Midbrain (tissue), 1 donor: ENCODE data around the gene PACSIN3.
"Not testable (repeated sequence)": the region's sequence is repeated elsewhere in the genome, so short reads cannot be mapped to it uniquely, and the experiment has no call there.

Experiments used
- DNase-seq: peaks from one replicate; lab custom pipeline; 2025; lab: John Stamatoyannopoulos, UW

The PACSIN3 gene

DNA sequence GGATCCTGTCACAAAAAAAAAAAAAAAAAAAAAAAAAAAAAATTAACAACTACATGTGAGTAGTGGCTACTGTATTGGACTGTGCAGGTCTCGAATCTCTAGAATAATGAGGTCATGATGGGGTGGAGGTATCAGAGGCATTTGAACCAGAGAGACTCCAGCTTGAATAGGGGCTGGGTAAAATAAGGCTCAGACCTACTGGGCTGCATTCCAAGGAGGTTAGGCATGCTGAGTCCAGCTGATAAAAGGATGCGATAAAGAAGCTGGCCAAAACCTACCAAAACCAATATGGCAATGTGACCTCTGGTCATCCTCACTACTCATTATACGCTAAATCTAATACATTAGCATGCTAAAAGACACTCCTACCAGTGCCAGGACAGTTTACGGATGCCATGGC is 5.9 kb upstream of the PACSIN3 start:
- no peak for DNase-seq

DNA sequence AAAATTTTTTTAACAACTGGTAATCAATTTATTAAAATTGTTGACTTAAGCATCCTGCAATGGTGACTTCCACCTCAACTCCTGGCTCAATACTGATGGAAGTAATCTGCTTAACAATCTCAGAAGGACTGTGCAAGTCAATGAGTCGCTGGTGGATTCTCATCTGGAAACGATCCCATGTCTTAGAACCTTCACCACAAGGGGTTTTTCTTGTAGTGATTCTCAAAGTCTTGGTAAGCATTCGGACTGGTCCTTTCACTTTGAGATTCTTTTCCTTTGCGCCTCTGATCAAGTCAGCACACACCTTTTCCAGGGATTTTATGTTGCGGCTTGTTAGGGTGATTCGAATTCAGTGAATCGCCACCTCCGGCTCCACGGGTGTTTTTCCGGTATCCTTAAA is 4.9 kb upstream of the PACSIN3 start:
- not testable (repeated sequence) for DNase-seq

DNA sequence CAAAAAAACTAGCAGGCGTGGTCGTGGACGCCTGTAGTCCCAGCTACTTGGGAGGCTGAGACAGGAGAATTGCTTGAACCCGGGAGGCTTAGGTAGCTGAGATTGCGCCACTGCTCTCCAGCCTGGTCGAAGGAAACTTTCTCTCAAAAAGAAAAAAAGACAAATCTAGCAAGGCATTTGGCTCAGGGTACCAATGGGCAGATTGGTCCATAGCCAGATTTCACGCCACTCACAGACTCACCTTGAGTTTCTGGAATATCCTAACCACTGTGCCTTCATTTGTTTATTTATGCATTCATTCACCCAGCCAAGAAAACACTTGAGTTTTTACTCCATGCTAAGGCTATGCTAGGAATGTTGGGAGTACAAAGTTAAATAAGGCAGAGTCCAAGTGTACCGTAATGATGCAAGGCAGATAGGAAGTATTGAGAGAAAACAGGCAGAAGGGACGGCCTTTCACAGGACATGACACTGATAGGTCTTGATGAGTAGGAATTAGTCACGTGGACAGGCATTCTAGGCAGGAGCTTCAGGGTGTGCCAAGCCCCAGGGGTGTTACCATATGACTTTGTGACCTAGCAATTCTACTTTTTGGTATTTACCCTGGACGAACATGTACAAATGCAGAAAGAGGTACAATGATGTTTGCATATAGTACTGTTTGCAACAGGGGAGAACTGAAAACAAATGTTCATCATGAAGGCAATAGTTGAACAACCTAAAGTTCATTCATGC is 3.0 kb upstream of the PACSIN3 start:
- DNase-seq = no peak

DNA sequence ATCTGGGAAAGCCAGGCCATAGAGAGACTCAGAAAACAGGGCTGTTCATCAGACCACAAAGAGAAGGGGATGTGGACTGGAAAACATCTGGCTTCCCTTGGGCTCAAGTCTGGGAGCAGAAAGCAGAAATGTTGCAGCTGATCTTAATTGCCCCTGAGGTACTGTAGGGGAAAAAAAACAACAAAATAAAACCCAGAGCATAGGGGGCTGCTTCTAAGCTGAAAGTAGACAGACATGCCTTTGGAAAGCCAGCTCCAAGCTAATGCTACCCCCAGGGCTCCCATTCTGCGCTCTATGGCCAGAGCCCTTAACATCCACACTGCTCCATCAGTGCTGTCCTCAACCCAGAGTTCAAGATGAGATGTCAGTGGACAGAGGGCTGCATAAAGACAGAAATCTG is 2.0 kb upstream of the PACSIN3 start:
- DNase-seq = no peak

DNA sequence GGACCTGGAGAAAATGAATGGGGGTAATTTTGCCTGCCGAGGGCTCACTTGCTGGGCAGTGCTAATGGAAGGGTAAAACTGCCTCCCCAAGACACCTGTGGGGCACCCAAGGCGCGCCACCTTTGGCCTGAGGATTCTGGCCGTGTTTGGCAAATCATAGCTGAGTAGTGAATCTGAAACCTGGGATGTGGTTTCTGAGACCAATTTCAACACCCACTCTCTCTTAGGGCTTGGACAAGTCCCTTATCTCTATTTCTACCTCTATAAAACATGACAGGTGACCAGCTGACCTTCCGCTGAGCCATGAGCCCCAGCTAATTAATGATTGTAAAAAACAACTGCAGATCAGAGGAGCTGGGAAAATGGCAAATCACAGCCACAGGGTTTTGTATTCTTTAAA is 1.5 kb upstream of the PACSIN3 start:
- no peak for DNase-seq

GRCh38 chr11:47186700-47187695 is 764 bp upstream of the PACSIN3 start:
- DNase-seq = peak; percentile 26

DNA sequence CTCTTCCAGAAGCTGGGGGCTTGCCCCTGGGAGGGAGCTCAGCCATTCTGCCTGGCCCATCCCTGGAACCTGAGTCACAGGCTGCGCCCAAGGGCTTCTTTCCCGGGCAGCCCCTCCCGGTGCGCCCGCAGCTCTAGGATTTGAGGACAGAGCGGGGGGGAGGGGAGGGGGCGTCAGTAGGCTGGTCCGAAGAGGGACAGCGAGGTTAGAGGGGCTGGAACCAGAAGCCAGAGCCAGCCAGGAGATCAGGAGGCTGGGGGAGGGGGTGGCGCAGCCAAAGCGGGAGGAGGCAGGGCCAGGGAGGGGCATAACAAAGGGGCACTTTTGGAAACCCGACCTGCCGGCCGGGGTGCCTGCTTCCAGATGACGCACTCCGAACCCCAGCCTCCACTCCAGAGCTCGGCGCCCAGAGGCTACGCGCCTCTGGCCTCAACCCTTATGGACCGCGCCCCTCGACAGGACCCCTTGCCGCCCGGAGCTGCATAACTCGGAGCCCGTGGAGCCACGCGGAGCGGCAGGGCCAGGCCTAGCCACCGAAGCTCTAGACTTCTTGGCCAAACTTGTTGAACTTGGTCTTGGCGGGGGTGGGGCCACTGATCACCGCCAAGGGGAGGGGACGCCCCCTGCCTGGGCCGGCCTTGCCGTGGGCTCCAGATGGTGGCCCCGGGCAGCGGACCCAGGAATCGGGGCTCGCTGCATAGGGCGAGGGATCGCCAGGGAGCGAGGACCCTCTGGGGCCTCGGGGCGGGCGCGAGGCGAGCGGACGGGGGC is 744 bp downstream of the PACSIN3 start:
- peak; percentile 59 for DNase-seq

DNA sequence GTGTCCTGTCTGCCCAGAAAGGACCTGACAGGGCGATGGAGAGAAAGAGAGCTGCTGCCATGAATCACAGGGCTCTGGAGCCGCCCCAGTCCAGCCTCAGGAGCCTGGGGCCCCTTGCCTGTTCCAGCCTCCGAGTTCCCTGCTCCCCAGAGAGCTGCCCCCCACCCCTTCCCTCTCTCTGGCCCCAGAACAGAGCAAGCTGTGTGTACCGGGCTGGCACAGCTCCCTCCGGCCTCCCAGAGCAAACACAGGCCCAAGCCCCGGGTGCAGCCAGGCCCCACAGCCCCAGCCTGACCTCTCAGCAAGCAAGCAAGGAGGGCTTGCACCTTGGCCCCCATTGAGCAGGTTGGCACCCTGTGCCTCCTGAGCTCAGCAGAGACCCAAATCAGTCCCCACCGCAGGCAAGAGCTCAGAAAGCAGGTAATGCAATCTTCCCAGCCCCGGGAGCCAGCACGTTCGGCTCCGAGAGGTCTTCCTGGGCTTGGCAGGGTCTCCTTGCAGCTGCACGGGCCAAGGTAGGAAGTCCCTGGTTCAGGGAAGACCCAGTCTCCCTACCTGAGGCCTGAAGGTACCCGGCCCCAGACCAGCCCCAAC is 1.4 kb downstream of the PACSIN3 start:
- peak; percentile 86 for DNase-seq

- DNase-seq = no peak
Measured at GRCh38 chr11:47183969-47184368, 2.3 kb downstream of the PACSIN3 start.

DNA sequence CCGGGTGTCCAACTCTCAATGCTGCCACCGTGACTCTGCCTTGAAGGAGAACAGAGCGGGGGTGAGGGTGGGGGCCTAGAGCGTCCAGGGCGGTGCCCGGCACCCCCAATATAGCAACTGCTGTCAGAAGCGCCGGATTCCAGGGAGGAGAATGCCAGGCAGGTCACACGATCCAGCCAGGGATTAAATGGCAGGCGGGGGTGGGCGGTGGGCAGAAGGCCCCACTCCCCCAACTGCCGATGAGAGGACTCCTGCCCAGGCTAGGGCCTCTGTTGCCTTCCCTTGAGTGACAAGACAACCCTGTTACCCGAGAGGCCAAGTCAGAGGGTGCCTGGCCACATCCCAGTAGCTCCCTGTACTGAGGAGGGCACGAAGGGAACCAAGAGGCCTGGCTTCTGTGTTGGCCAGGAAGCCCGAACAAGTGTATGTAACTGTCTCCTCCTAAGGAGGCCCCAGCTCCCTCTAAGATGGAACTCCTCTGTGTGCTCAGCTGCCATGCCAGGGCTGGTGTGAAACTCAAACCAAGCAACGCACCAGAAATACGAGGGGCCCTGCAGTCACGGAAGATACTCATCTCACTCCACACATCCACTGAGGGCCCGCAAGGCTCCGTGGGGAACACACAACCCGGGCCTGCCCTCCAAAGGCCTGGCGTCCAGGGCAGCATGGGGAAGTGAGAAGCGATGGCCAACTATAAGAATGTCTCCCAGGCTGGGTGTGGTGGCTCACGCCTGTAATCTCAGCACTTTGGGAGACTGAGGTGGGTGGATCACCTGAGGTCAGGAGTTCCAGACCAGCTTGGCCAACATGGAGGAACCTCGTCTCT is 3.0 kb downstream of the PACSIN3 start:
- no peak for DNase-seq

DNA sequence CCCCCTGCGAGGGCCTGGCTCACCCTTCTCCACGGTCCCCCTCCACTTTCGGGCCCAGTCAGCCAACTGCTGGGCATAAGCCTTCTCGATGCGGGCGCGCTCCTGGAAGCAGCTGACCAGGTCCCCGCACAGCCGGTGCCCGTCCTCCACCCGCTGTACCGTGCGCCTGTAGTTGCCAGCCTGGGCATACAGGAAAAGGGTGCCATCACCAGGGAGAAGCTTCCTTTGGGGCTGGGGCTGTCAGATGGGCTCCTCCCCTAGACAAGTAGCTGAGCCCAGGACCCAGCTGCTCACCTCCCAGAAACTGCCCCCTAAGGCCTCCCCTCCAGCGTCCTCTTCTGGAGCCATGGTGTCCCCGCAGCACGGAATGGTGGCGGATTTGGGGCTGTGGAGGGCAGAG is 3.9 kb downstream of the PACSIN3 start:
- no peak for DNase-seq

DNA sequence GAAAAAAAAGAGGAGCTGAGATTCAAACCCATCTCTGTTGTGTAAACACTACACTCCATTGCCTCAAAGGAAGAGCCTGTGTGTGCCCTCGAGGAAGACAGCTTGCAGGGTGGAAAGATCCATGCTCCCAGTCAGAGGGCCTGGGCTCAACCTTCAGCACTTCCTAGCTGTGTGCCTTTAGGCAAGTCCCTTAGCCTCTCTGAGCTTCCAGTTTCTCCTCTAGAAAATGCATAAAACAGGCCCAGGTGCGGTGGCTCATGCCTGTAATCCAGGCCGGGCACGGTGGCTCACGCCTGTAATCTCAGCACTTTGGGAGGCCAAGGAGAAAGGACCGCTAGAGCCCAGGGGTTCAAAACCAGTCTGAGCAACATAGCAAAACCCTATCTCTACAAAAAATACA is 5.0 kb downstream of the PACSIN3 start:
- DNase-seq = no peak

DNA sequence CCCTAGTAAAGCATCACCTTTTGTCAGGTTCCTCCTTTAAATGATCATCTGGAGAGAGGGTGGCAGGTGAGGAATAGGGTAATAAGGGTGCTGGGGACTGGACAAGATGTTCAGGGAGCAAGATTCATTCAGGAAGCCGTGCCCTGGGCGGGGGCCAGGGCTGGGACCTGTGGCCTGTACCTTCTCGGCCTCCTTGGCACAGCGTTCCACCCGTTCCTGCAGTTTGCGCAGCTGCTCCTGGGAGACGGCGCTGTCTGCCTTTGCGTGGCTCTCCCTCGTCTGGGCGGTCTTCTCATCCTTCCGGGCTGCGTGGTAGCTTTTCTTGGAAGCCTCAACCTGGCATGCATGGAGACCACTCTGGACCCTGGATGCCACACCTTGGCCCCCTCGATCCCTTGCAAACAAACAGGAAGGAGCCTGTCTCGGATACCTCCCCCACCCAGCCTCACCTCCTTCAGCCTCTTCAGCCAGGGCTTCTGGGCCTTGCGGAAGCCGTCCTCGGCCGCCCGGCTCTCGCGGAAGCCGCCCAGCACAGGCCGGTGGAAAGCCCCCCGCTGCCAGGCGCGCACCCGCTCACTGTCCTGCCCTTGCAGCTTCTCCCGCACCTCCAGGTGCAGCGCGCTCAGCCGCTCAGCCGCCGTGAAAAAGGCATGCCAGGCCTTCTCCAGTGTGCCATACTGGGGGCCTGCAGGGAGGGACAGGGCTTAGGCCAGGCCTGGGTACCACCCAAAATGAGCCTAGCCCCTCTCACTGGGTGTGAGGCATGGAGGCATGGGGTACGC is 6.0 kb downstream of the PACSIN3 start:
- no peak for DNase-seq

DNA sequence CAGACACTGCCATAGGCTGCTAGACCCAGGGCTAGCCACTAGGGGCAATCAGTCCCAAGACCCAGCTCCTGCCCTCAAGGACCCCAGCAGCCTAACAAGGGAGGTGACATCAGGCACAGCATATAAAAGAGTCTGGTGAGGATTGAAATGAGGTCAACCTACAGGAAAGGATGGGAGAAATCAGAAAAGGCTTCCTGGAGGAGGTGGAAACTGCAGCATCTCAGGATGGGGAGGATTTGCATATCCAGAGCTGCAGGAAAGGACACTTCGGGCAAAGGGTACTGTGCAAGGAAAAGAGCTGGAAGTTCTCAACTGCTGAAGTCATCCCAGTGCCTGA is 6.6 kb downstream of the PACSIN3 start:
- DNase-seq = no peak

DNA sequence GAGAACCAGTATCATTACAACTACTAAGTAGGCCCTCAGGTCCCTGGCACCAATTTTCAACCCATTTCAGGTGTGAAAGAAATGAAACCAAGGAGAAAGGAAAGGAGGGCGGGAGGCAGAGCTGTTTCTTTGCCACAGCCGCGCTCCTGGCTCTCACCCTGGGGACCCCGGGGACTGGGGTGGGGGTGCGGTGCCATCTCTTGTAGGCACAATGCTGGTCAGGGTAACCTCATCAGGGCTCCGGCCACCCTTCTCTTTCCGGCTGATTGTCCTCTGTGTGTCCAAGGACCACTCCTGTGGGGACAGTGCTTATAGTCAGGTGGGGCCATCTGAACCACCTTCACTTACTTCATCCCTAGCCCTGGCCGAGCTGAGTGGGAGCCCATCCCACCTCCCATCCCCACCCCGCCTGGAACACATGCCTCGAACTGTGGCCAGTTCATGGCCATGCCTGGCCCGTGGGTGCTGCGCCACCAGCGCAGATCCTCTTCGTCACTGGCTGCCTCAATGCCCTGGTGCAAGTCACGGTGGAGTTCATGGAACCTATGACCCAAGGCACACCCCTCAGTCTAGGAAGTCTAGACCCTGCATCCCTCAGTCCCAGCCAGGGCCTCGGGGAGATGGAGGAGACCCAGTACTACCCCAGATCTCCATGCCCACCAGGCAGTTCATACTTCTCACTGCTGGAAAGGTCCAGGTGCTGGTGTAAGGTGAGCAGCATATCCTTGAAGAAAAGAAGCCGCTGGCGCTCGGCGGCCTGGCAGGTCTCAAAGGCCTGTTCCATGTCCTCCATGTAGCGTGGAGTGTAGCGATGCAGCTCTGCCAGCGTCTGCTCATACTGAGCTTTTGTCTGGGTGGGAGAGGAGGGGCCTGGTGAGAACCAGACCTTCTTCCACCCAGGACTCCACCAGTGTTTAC is 7.2 kb downstream of the PACSIN3 start:
- no peak for DNase-seq

GRCh38 chr11:47178316-47178715 is 7.9 kb downstream of the PACSIN3 start:
- no peak for DNase-seq

DNA sequence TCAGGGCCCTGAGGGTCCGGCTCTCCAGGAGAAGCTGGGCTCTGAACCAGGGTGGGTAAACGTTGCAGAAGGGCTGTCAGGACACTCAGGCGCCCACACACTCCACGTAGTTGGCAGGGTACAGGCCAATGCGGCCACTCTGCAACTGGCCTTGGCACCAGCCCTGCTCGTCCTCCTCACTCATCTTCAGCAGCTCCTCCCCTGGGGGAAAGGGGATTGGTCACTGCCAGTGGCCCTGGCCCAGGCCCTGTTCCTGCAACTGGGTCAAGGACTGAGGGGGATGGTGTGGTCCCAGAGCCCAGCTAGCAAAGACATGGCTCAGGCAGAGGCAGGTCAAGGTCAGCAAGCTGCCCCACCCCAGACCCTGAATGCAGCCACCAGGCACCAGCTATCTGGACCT is 8.4 kb downstream of the PACSIN3 start:
- DNase-seq = no peak

- DNase-seq = peak; percentile 86
Measured at GRCh38 chr11:47177229-47177845, 8.9 kb downstream of the PACSIN3 start.
